ENCODE results near the gene WDR75.

WDR75 gene

DNA sequence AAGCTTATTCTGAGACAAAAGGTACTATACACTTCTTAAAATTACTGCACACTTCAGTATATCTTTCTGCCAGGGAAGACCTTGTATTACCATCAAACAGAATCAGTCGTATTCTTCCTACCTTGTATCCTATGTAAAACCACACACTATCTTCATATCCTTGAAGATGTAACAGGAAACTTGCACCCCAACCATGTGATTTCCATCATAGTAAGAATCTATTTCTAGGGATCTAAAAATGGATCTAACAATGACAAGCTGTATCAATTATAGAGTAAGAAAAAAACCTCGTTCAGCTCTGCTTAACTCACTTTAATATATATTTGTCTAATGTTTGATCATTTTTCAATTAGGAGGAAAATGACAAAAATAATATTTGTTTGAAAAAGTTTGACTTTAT lies 60.2 kb downstream of the WDR75 start:
- DNase-seq: no peak

DNA sequence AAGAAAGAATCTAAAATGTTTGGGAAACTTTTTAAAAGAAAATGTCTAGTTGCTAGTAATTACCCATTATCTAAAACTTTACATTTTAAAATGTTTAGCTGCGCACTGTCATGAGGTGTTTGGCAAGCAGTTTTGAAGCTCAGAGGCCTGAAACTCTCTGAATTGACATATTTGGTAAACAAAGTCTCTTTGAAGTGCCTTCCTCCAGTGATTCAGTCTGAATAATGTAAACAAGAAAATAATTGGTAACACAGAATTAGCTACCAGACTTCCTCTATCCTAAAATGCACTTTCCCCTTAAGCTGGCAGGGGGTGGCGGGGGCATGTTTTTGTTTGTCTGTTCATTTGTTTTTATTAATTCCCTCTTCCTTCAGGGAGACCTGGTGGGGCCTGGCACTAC lies 61.4 kb downstream of the WDR75 start:
- DNase-seq: no peak

DNA sequence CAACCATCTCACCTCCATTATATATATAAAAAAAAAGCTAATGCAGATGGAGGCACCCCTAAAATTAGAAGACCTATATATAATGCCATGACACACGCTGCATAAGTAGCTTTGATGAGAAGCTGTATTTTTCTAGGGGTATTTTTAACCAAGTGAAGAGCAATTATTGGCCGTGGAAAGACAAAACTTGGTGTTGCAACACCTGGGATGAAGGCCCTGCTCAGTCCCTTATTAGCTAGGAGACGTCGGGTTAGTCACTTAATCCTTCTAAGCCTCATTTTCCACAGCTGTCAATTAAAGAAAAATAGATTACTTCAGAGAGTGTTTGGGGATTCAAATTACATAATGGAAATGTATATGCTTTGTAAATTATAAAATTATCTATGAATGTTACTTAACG lies 63.0 kb downstream of the WDR75 start:
- DNase-seq: no peak

DNA sequence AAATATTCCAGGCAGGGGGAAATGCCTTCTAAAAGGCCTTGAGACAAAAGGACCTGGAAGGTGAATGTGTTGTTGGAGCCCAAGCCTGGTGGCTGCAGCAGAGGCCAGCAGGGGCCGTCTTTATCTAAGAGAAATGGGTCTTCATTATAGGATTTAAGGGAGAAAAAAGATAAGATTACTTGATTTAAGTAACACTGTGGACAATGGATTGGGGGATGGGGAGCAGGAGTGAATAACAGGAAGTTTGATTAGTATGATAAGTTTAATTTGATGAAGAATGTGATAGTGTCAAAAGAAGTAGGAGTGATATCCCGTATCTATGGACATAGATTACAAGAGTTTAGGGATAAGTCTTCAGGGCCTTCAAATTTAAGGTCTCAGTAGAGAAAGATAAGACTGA lies 64.2 kb downstream of the WDR75 start:
- DNase-seq: no peak

DNA sequence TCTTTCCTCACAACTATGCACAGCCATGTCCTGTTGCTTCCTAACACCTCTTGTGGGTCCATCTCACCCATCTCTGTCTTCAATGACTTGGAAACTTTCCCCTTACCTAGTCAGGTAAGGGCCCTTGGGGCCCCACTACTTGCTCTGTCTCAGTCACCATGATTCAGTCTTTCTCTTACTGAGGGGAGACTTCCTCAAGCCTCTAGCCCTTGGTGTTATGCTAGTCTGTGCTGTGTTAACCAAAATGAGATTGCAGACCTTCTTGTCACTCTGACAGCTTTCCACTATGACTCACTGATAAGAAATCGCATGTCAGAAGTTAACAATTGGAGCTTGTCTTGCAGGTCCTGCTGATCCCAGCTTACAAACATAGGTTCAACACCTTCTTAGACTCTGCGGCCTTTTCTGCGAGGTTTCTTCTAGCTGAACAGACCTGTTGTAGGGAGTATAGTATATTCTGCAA lies 65.3 kb downstream of the WDR75 start:
- no peak for DNase-seq

DNA sequence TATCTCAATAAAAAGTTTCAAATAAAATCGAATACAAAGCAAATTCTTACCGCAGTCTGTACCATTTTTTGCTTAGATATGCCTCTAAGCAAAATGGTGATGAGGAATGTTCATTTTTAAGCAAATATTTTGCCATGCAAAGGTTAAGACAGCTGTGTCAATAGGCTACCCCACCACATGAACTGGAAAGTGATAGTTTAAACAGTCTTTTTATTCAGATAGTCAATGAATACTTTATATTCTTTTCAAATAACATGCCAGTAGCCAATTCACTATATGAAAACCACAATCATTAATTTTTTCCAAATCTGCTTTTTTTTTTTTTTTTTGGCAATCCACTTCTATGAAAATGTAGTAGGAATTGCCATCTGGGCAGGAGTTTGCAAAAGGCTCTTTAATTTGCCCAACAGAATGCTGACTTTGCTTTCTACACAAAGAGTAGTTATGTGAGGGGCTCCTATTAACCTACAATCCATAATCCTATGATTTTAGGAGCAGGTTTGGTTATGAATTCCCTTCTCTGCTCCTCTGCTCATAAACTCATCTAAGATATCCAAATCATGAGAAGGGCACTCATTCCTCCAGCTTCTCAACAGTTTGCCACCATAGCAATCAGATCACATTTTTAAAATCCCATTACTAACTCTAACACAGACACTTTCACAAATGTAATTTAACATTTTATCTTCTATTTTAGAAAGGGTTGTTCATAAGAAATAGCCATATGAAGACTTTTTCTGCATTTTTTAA lies 70.1 kb downstream of the WDR75 start:
- no peak for DNase-seq

DNA sequence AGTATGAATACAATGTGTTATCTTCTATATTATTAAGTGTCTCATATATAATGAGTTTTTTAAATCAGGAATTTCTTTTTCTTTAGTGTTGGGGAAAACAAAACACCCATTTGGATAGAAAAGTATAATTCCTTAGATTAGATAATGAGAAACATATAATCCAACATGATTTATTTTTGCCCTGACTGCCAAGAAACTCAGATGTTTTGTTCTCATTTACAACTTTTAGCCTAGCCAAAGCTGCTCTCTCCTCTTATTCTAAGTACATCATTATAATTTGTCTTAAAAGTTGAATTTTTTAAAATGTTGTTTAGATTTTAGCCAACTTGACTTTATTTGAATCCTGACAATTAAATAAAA lies 70.7 kb downstream of the WDR75 start:
- DNase-seq: no peak

DNA sequence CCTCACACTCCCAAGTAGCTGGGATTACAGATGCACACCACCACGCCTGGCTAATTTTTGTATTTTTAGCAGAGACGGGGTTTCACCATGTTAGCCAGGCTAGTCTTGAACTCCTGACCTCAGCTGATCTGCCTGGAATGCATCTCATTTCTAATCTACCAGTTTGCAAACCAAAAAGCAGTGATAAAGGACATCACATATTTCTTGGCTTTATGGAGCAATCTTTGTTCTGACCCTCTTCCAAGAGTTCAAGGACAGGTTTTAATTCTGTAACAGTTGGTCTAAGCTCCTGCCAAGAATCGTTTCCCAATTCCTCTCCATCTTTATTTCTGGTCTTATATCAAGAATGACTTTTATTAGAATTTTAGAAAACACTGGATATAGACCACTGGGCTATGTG lies 71.6 kb downstream of the WDR75 start:
- DNase-seq: no peak

DNA sequence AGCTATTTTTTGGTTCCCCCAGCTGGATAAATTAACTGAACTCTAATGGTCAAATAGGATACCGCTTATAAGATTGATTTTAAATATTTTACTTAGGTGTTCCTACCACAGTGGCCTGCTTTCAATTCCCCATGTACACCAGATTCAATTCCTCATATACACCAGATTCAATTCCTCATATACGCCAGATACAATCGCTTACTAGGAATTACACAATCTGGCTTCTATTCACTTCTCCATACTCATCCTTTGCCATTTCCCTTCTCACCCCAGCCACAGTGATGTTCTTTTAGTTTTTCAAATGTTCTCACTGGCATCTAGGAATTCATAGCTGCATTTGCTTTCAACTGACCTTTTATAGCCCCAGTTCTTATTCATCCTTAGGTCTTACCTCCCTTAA lies 72.8 kb downstream of the WDR75 start:
- no peak for DNase-seq

DNA sequence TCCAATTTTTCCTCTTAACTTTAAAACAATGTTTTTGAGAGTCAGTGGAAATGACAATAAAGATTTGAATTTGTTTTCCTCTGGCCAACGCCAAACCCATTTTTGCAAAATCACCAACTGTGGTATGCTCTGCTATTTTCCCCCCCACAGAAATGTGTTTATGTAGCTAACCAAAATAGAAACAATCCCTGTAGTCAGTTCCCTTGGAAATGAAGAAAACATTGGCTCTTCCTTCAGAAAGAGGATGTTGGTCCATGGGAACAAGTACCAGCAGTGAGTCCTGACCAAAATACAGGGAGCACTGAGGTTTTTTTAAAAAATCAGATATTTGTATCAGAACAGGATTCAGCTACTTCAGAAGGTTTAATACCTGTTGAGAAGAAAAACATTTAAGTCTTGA lies 74.0 kb downstream of the WDR75 start:
- DNase-seq: no peak

DNA sequence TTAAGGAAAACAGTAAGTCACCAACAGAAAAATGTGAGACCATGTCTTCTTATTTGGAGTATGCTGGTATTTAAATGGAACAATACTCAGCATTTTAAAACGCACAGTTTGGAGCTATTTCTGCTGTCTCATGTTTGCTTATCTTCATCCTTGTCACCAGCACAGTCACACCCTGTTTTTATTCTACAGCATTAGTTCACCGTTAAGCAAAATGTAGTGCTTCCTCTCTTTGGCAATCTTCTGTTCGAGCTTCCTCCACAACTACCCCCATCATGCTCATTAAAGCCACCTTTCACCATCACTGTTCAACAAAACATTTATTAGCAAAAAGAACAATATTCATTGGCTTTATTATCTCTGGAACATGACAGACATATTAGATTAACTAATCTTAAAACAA lies 75.3 kb downstream of the WDR75 start:
- no peak for DNase-seq

DNA sequence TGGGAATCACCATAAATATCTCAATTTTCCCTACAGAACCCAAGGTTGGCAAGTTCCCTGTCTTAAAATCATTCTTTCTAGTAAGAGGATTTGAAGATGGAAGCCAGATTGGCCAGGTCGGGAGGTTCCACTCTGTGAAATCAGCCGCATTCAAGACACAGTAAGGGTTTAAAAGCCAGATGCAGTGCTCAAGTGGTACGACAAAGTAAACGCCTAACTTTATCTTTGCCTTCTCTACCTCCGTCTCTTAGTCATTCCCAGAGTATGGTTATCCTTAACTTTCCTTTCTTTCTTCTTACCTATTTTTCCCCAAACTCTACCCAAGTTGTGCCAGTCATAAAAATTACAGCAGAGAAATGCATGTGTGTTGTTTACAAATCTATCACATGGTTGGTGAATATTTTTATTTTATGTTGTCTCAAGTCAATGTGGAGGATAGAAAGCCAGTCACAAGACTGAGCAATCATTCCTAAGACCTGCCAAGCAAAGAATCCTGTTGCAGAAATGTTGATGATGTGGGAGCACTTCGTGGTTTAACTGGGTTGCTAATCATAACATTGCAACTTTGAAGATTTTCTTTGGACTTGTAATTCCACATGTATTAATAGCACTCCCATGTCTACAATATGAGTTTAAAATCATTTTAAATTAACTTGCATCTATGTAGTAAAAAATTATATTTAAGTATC lies 76.7 kb downstream of the WDR75 start:
- no peak for DNase-seq

DNA sequence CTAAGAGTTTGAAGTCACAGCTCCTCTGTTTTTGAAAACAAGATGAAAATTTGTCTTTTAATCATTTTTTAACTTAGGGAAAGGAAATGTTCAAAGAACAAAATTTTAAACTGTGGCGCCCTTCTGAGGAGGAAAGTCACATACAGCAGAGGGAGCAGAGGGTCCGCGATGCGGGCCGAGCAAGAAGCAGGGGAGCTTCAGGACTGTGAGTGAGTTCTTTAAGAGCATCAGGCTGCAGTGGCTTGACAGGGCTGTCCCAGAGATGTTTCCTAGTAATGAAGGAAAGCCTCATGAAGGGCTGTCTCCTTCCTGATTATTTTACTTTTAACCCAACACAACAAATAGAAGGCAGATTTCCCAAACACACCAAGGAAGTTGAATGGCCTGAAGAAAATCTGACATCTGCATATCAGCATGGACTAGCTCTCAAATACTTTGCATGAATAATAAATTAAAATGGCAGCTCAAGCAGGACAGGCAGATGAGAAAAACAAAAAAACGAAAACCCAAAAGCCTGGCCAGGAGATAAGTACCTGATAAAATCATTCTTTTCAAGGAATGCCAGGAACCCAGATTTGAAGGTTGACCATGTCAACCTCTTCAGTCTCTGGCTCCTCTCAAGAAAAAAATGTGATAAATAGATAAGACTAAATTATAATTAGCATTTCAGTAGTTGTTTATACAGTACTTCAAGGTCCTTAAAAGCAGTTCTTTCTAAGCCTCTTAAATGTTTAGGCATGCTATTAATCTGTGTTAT lies 78.5 kb downstream of the WDR75 start:
- no peak for DNase-seq

DNA sequence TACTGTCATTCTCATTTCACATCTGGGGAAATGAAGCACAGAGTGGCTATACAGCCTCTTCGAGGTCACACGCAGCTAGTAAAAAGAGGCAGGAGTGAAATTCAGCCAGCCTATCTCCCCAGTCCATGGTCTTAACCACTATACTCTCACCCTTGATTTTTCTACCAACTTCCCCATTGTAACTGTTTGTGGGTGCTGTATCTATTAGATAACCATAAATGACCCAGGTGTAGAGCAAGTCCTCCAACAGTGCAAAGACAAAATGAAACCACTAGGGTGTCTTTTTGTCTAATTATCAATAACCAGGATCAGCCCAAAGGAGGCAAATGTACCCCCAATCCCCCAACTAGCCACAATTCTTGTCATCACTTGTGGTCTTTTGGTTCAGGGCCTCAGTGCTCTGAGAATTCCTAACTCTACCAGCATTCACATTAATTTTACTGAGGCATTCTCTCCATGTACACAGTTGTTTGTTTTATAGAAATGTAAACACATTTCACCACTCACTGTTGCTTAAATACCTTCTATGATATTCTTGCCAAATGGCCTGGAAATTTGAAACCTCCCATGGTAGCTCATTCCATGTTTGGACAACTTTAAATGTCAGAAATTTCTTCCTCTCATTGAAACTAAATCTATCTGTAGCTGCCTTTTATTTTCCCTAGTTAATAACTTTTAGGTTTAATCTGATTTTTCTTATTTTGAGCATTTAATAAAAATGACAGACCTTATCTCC lies 80.6 kb downstream of the WDR75 start:
- no peak for DNase-seq

DNA sequence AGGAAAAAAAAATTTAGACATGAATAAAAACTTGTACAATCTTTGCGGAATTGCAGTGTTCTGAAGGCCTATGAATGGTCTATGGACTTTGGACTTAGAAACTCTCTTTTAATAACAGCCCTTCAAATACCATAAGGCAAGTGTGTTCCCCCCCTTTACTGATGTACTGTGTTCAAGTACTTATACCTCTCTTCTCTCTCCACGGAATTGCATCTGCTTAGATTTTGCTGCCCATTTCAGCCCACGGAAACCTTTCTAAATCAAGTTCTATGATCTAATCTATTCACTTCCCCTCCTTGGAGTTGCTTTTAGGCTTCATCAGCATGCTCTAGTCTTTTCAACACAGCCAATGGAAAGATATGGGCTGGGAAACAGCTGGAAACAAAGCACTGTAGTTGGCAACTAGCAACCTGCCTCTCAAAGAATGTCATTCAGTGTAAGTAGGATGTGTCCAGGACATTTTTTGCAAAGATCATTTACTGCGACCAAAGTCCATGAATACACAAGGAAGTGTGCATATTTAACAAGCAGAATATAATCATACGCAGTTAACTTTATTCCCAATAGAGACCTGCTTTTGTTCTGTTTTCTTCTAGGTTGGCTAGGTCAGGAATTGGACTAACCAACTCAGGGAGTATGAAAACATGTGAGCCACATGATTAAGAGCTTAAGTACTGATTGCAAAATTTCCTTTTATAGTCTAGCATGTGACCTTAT lies 81.3 kb downstream of the WDR75 start:
- DNase-seq: no peak

DNA sequence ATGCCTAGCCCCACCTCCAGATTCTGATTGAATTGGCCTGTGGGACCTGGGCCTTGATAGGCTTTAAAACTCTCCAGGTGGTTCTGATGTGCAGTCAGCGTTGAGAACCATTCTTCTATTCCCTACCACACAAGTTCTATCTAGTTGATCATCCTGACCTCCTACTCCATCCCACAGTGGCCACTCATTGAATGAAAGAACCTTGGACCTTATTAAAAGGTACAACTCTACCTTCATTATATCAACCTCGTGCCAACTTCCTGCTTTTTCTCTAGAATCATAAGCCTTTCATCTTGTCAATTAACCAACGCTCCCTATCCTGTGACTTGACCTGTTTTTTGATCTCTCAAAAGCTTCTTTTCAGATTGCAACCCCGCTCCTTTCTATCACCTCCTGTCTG lies 83.5 kb downstream of the WDR75 start:
- no peak for DNase-seq

Measured in KG1 (cell line).